Measurements from ENCODE around the gene TCAP. TPM values are rescaled to one million over a fixed set of nuclear protein-coding genes. Genes with fewer than 3 reads are reported as not detected.

TCAP gene
- total RNA-seq, 4 donors from 2014 or later: 0.19 to 1.7 (median 0.60) TPM; not detected in 1

DNA sequence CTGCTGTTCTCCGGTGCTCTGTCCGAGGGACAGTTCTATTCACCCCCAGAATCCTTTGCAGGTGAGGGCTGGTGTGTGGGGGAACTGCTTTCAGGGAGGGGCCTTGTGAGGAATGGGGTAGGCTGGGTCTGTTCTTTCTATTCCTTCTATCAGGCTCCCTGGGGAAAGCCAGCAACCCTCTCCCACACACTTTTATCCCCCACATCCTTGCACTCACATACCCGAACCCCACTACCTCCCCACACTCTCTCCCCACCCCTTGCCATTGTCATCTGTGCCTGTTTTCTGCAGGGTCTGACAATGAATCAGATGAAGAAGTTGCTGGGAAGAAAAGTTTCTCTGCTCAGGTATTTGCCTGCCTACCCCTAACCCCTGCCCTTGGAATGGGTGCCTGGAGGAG is 6.4 kb upstream of the TCAP start:
- TF ChIP-seq, protein P1, sequence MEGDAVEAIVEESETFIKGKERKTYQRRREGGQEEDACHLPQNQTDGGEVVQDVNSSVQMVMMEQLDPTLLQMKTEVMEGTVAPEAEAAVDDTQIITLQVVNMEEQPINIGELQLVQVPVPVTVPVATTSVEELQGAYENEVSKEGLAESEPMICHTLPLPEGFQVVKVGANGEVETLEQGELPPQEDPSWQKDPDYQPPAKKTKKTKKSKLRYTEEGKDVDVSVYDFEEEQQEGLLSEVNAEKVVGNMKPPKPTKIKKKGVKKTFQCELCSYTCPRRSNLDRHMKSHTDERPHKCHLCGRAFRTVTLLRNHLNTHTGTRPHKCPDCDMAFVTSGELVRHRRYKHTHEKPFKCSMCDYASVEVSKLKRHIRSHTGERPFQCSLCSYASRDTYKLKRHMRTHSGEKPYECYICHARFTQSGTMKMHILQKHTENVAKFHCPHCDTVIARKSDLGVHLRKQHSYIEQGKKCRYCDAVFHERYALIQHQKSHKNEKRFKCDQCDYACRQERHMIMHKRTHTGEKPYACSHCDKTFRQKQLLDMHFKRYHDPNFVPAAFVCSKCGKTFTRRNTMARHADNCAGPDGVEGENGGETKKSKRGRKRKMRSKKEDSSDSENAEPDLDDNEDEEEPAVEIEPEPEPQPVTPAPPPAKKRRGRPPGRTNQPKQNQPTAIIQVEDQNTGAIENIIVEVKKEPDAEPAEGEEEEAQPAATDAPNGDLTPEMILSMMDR (IDR thresholded peaks at IDR 0.05): no peak
- no peak for DNase-seq (ENCODE audit: low spot score)
- no peak for ATAC-seq (ENCODE audit: low FRiP score)

DNA sequence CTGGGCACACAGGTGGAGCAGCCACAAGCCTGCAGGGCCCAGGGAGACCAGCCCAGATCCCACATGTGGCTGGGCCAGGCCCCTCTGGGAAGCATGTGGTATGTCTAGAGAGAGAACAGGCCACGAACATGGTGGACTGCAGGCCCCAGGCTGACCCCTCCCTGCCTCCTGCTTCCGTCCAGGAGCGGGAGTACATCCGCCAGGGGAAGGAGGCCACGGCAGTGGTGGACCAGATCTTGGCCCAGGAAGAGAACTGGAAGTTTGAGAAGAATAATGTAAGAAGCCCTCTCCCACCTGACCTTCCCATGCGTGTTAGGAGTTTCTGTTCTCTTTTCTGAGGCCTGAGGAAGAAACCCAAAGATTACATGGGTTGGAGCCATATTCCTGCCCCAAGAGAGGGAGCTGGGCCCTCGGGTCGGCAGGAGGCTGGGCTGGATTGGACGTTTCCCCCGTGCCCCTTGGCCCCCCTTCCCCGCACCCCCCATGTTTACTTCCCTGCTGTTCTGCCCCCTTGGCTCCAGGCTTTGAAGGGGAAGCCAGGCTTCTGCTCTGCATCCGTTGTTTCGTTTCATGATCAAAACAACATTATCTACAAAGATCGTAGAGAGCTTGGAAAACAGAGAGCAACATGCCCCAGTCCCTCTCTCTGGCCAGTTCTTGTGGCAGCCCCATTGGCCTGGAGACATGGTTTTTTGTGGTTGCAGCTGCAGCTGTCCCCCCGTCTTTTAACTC is 5.7 kb upstream of the TCAP start:
- no peak for DNase-seq (ENCODE audit: low spot score)
- TF ChIP-seq, protein P1 (IDR thresholded peaks at IDR 0.05): no peak
- no peak for ATAC-seq (ENCODE audit: low FRiP score)

GRCh38 chr17:39660011-39660360 is 5.2 kb upstream of the TCAP start:
- no peak for DNase-seq (ENCODE audit: low spot score)
- ATAC-seq (ENCODE audit: low FRiP score): no peak
- TF ChIP-seq, protein P1 (IDR thresholded peaks at IDR 0.05): no peak

DNA sequence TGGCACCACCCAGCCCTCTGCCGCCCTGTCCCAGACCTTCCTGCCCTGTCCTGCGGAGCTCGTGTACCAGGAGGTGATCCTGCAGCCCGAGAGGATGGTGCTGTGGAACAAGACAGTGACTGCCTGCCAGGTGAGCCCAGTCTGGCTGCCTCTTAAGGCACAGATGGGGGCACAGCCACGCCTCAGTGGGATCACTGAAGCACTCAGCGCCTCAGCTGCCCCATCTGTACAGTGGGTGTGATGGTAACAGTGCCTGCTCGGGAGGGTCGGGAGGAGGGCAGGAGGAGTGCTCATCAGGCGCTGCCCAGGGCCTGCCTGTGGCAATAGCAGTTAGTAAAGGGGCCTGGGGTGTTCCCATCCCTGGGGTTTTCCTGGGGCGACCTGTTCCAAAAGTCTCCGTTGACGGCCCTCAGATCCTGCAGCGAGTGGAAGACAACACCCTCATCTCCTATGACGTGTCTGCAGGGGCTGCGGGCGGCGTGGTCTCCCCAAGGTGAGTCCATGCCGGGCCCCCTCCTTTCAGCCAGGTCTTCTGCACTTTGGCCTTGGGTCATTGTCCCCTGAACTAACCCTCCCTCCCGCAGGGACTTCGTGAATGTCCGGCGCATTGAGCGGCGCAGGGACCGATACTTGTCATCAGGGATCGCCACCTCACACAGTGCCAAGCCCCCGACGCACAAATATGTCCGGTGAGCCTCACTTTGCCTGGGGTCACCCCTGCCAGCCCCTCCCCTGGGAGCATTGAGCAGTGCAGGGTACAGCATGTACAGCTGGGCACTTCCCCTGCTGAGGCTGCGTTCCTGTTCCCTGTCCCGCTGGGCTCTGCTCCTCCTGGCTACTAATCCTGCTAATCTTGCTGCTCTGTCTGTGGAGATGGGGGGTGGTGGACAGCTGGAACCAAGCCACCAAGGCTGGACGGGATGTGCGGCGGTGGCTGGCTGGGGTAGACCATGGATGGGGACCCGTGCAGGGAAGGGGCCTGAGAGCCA is 4.5 kb upstream of the TCAP start:
- ATAC-seq (ENCODE audit: low FRiP score) (no peak), DNase-seq (ENCODE audit: low spot score) (no peak)
- TF ChIP-seq, protein P1 (IDR thresholded peaks at IDR 0.05): no peak

DNA sequence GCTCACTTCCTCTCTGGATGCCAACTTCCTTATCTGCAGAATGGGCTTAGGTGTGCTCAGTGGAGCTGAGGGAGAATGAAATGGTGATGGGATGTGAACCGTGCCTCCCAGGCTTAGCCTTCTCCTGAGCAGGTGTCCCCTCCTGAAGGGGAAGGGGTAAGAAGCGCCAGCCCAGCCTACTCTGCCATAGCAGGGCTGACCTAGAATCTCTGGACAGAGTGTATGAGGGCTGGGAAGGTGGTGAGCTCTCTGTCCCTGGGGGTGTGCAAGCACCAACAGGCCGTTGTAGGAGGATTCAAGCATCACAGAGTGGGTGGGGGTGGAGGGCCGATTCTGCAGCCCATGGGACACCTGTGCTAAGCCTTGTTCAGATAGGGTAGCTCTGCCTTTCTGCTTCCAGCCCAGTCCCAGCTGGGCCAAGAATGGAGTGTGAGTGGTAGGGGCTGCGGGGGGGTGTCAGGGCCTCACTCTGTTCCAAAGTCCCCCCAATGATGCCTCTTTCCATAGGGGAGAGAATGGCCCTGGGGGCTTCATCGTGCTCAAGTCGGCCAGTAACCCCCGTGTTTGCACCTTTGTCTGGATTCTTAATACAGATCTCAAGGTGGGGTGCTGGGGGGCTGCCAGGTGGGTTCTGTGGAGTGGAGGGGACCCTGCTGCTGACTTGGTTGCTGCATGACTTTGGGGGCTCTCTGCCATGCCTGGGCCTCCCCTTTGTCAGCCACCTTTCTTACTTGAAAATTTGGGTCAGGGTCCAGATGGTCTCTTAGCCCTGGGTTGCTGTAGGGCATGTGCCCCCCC is 3.2 kb upstream of the TCAP start:
- ATAC-seq (ENCODE audit: low FRiP score) (no peak), DNase-seq (ENCODE audit: low spot score) (no peak)
- TF ChIP-seq, protein P1 (IDR thresholded peaks at IDR 0.05): no peak

DNA sequence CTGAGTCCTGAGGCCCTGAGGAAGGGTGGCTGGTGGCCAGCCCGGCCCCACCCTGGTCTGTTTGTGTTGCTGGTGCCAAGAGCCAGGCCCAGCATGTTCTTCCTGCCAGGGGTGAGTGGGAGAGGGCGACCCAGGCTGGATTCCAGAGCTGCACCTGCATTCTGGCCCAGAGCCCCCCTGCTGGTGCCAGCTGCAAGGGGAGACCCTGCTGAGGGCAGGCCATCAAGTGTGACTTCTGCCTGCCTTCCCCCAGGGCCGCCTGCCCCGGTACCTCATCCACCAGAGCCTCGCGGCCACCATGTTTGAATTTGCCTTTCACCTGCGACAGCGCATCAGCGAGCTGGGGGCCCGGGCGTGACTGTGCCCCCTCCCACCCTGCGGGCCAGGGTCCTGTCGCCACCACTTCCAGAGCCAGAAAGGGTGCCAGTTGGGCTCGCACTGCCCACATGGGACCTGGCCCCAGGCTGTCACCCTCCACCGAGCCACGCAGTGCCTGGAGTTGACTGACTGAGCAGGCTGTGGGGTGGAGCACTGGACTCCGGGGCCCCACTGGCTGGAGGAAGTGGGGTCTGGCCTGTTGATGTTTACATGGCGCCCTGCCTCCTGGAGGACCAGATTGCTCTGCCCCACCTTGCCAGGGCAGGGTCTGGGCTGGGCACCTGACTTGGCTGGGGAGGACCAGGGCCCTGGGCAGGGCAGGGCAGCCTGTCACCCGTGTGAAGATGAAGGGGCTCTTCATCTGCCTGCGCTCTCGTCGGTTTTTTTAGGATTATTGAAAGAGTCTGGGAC is 2.4 kb upstream of the TCAP start:
- TF ChIP-seq, protein P1 (IDR thresholded peaks at IDR 0.05): no peak
- DNase-seq (ENCODE audit: low spot score) (no peak), ATAC-seq (ENCODE audit: low FRiP score) (no peak)

All from omental fat pad (tissue), 4 donors.